Activated naive CD4-positive, alpha-beta T cell treated with anti-CD3 and anti-CD28 coated beads for 36 hours (primary cell): ENCODE measurements around the gene PPP1R1C. TPM values are rescaled to one million over a fixed set of nuclear protein-coding genes. Genes with fewer than 3 reads are reported as not detected.

Experiments
- CTCF ChIA-PET: fragments of 350-600 bp; sonication (Branson Sonifier 250); formaldehyde crosslinking; loops from one replicate; lab custom pipeline; 2021; ENCODE audit warnings: antibody characterized with exemption; lab: Charles Lee
- DNase-seq: peaks from one replicate; pipeline ENCODE4 v3.0.0-alpha.2; 2020
- H3K27ac Mint-ChIP-seq: one replicate; pipeline ENCODE4 v1.8.0; 2021; ENCODE audit warnings: mild to moderate bottlenecking, mixed read lengths
- H3K27me3 Mint-ChIP-seq: one replicate; pipeline ENCODE4 v1.8.0; 2021; ENCODE audit warnings: low read depth, mixed read lengths
- H3K36me3 Mint-ChIP-seq: one replicate; pipeline ENCODE4 v1.8.0; 2021; ENCODE audit warnings: low read depth, mixed read lengths
- H3K4me1 Mint-ChIP-seq: one replicate; pipeline ENCODE4 v1.8.0; 2021; ENCODE audit warnings: low read depth, mixed read lengths
- H3K4me3 Mint-ChIP-seq: one replicate; pipeline ENCODE4 v1.8.0; 2021; ENCODE audit warnings: mild to moderate bottlenecking, moderate library complexity, mixed read lengths
- H3K9me3 Mint-ChIP-seq: one replicate; pipeline ENCODE4 v1.8.0; 2021; ENCODE audit warnings: mixed read lengths
- intact Hi-C: fragments of 100-400 bp; cut with micrococcal nuclease; formaldehyde crosslinking; loops from one replicate; pipeline ENCODE4 v1.15.1; 2023
- total RNA-seq, 2 experiments: library from RNA; stranded (reverse); gene quantifications; one replicate each; pipeline ENCODE4 v1.2.3, GENCODE V29; 2021

The PPP1R1C gene
- not detected for total RNA-seq

- CTCF ChIA-PET: no interaction called here
- H3K36me3 Mint-ChIP-seq: no peaks in the 10 kb centered on the region
- no peak within 1 kb of the TSS for H3K27ac Mint-ChIP-seq
- no peak for DNase-seq
- intact Hi-C loops: no loop called here
- H3K4me1 Mint-ChIP-seq: no peaks in the 10 kb centered on the region
- no peaks in the 10 kb centered on the region for H3K9me3 Mint-ChIP-seq
- H3K4me3 Mint-ChIP-seq: no peak within 1 kb of the TSS
- no peaks in the 10 kb centered on the region for H3K27me3 Mint-ChIP-seq
Measured at GRCh38 chr2:181985632-181986205, at the start of gene PPP1R1C. Gene PPP1R1C, plus strand, starts transcription at chr2:181985853. Its CDS starts 258 bp downstream, at chr2:181986111.

- no peak overlapping the region for H3K27ac Mint-ChIP-seq
- CTCF ChIA-PET: interaction anchor here (0.5 to 1.8 kb wide), 3 partner anchors 17 to 51 kb away, joined by 3 to 5 read pairs (median 3); no protein-coding TSS in a partner anchor
- DNase-seq: no peak
- H3K27me3 Mint-ChIP-seq: peaks cover 8% of the 10 kb centered on the region
- no peaks in the 10 kb centered on the region for H3K4me1 Mint-ChIP-seq
- no peaks in the 10 kb centered on the region for H3K36me3 Mint-ChIP-seq
- H3K9me3 Mint-ChIP-seq: no peaks in the 10 kb centered on the region
- H3K4me3 Mint-ChIP-seq: no peak overlapping the region
- intact Hi-C loops: no loop called here
Measured at GRCh38 chr2:181937473-181937872, 48.2 kb upstream of the PPP1R1C start.

GRCh38 chr2:181943411-181944124 lies 42.1 kb upstream of the PPP1R1C start:
- Mint-ChIP-seq H3K36me3 (no peaks in the 10 kb centered on the region), H3K9me3 (no peaks in the 10 kb centered on the region), H3K4me3 (no peak overlapping the region), H3K27ac (no peak overlapping the region), H3K4me1 (no peaks in the 10 kb centered on the region), H3K27me3 (peaks cover 19% of the 10 kb centered on the region)
- CTCF ChIA-PET: no interaction called here
- no peak for DNase-seq
- intact Hi-C loops: no loop called here

- Mint-ChIP-seq H3K27me3 (peaks cover 16% of the 10 kb centered on the region), H3K4me3 (no peak overlapping the region), H3K27ac (no peak overlapping the region), H3K36me3 (no peaks in the 10 kb centered on the region), H3K9me3 (no peaks in the 10 kb centered on the region), H3K4me1 (no peaks in the 10 kb centered on the region)
- CTCF ChIA-PET: no interaction called here
- no peak for DNase-seq
- intact Hi-C loops: no loop called here
Measured at GRCh38 chr2:181944164-181944913, 41.3 kb upstream of the PPP1R1C start.

- CTCF ChIA-PET: no interaction called here
- intact Hi-C loops: no loop called here
Measured at GRCh38 chr2:181944914-181945291, 40.8 kb upstream of the PPP1R1C start.

GRCh38 chr2:181946444-181947127 lies 39.1 kb upstream of the PPP1R1C start:
- intact Hi-C loops: no loop called here
- H3K36me3 Mint-ChIP-seq: no peaks in the 10 kb centered on the region
- H3K9me3 Mint-ChIP-seq: no peaks in the 10 kb centered on the region
- H3K27ac Mint-ChIP-seq: no peak overlapping the region
- no peaks in the 10 kb centered on the region for H3K4me1 Mint-ChIP-seq
- DNase-seq: no peak
- peaks cover 18% of the 10 kb centered on the region for H3K27me3 Mint-ChIP-seq
- CTCF ChIA-PET: no interaction called here
- no peak overlapping the region for H3K4me3 Mint-ChIP-seq

More at GRCh38 chr2:181944914-181945291, 40.8 kb upstream of the PPP1R1C start:
- peaks cover 16% of the 10 kb centered on the region for H3K27me3 Mint-ChIP-seq
- no peak overlapping the region for H3K4me3 Mint-ChIP-seq
- DNase-seq: no peak
- H3K36me3 Mint-ChIP-seq: no peaks in the 10 kb centered on the region
- H3K9me3 Mint-ChIP-seq: no peaks in the 10 kb centered on the region
- no peak overlapping the region for H3K27ac Mint-ChIP-seq
- no peaks in the 10 kb centered on the region for H3K4me1 Mint-ChIP-seq

GRCh38 chr2:181947273-181947672 lies 38.4 kb upstream of the PPP1R1C start:
- no peak for DNase-seq
- intact Hi-C loops: no loop called here
- Mint-ChIP-seq H3K9me3 (no peaks in the 10 kb centered on the region), H3K27me3 (peaks cover 19% of the 10 kb centered on the region), H3K27ac (no peak overlapping the region), H3K36me3 (no peaks in the 10 kb centered on the region), H3K4me3 (no peak overlapping the region), H3K4me1 (no peaks in the 10 kb centered on the region)
- CTCF ChIA-PET: no interaction called here

- no peak overlapping the region for H3K27ac Mint-ChIP-seq
- no peaks in the 10 kb centered on the region for H3K36me3 Mint-ChIP-seq
- no peak overlapping the region for H3K4me3 Mint-ChIP-seq
- H3K9me3 Mint-ChIP-seq: no peaks in the 10 kb centered on the region
- DNase-seq: no peak
- peaks cover 19% of the 10 kb centered on the region for H3K27me3 Mint-ChIP-seq
- intact Hi-C loops: no loop called here
- CTCF ChIA-PET: no interaction called here
- H3K4me1 Mint-ChIP-seq: no peaks in the 10 kb centered on the region
Measured at GRCh38 chr2:181948227-181948626, 37.4 kb upstream of the PPP1R1C start.

- Mint-ChIP-seq H3K4me3 (no peak overlapping the region), H3K4me1 (peaks cover 3% of the 10 kb centered on the region), H3K27ac (no peak overlapping the region), H3K9me3 (no peaks in the 10 kb centered on the region), H3K27me3 (peaks cover 25% of the 10 kb centered on the region), H3K36me3 (no peaks in the 10 kb centered on the region)
- intact Hi-C loops: no loop called here
- CTCF ChIA-PET: interaction anchor here (1.1 to 1.7 kb wide), 2 partner anchors 10 to 15 kb away, joined by 3 to 4 read pairs; no protein-coding TSS in a partner anchor
- no peak for DNase-seq
Measured at GRCh38 chr2:181949047-181949446, 36.6 kb upstream of the PPP1R1C start.

GRCh38 chr2:181952404-181953226 lies 33.0 kb upstream of the PPP1R1C start:
- Mint-ChIP-seq H3K4me1 (peaks cover 9% of the 10 kb centered on the region), H3K27ac (no peak overlapping the region), H3K27me3 (peaks cover 20% of the 10 kb centered on the region), H3K36me3 (no peaks in the 10 kb centered on the region), H3K4me3 (no peak overlapping the region), H3K9me3 (no peaks in the 10 kb centered on the region)
- DNase-seq: no peak
- intact Hi-C loops: loop anchor here (1.0 to 10.0 kb wide), 5 partner anchors 60 to 875 kb away; partner anchors contain the start of gene ITPRID2
- CTCF ChIA-PET: interaction anchor here (0.6 to 2.5 kb wide), 4 partner anchors 10 to 212 kb away, joined by 3 to 10 read pairs (median 4); no protein-coding TSS in a partner anchor

- no peaks in the 10 kb centered on the region for H3K36me3 Mint-ChIP-seq
- H3K27me3 Mint-ChIP-seq: peaks cover 19% of the 10 kb centered on the region
- intact Hi-C loops: loop anchor here (1.0 to 10.0 kb wide), 6 partner anchors 62 to 877 kb away; partner anchors contain the start of gene ITPRID2
Measured at GRCh38 chr2:181953881-181954537, 31.6 kb upstream of the PPP1R1C start.

More at GRCh38 chr2:181953881-181954537, 31.6 kb upstream of the PPP1R1C start:
- no peak overlapping the region for H3K27ac Mint-ChIP-seq
- peaks cover 9% of the 10 kb centered on the region for H3K4me1 Mint-ChIP-seq
- CTCF ChIA-PET: interaction anchor here (0.6 to 2.5 kb wide), 10 partner anchors 12 to 687 kb away, joined by 3 to 10 read pairs (median 4); no protein-coding TSS in a partner anchor
- no peaks in the 10 kb centered on the region for H3K9me3 Mint-ChIP-seq
- peak overlapping the region; percentile 17 for H3K4me3 Mint-ChIP-seq
- DNase-seq: peak; percentile 82
